ENCODE measurements around the gene UEVLD.
"Not testable (repeated sequence)": the region's sequence is repeated elsewhere in the genome, so short reads cannot be mapped to it uniquely, and the experiment has no call there.

The UEVLD gene

DNA sequence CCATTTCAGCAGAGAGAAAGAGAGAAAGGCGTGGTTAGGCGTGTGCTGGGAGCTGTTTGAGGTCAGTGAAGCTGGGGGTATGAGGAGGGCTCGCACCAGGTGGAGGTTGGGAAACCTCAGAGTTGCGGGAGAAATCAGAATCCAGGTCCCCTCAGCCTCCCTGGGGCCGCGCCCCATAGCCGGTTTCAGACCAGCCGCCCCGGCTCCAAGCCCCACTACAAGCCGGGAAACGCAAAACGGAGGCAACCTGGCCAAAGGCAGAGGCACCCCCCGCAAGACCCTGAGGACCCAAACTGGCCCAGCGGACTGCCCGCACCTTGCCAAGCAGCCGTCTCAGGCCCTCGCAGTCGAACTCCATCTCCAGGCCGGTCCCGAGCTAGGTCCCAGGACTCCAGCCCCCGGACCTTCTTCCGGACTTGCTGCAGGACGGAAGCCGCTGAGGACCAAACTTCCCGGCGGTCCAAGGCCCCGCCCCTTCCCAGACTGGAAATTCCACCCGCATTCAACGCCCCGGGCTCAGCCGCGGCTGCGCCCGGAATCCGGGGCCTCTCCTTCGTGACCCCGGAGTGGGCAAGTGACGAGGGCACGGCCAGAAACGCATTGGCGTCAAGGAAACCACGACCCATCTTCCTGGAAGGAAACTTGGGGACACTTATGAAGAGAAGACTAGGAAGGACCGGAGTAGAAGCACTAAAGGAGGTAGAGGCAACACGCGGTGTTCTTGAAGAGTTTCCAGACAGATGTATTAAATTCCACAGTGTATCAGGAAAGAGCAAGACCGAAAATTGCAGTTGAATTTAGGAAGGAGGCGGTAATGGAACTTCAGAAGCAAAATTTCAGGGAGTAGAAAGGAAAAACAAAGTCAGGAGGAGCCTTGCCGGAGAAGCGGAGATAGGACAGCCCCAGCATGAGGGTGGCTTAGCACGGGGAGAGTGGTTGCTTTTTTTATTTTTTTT is at the start of gene UEVLD:
TSS of gene UEVLD (minus strand) at position 438 of the 956 bp plus-strand sequence. CDS start at position 358, 80 bp downstream.
- peak; percentile 17 for DNase-seq

DNA sequence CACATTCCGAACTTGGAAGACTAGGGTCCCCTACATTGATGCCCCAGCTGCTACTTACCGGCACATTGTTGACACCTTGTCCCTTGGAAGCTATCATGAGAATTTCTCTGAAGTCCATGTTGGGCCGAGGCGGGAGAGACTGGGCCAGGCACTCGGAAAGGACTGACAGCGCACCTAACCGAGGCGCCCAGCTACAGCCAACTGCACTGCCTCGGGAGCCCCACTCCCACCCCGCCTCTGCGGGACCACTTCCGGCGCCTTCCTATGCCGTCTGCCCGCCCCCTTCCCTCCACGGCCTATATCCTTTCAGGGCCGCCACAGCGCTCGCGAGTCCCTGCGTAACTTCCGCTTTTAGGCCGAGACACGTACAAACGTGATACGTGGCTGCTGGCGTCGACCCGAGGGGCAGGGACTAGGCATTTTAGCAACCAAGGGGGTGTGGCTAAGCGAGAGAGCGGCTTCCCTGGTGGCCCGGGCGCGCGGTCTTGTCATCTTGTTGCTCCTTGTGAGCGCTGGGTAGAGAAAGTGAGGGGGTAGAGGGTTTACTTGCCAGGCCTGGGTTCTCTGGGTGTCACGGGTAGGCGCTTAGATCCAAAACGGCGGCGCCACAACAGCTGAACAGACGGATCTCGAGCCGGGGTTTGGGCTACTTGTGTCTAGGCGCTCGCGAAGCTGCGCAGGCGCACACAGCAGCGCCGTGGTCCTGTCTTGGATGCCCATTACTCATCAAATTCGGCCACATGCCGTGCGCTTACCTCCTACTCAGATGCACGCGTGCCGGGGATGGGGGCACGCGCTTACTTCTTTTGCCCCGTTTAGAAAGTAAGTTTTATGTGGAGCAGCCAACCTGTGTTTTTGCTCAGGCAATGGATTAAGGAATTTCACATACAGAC is 45.9 kb upstream of the UEVLD start, which contains the start of gene SPTY2D1:
TSS of gene SPTY2D1 (minus strand) at position 203 of the 893 bp plus-strand sequence. CDS start at position 118, 85 bp downstream.
- DNase-seq, result peak; percentile 98

DNA sequence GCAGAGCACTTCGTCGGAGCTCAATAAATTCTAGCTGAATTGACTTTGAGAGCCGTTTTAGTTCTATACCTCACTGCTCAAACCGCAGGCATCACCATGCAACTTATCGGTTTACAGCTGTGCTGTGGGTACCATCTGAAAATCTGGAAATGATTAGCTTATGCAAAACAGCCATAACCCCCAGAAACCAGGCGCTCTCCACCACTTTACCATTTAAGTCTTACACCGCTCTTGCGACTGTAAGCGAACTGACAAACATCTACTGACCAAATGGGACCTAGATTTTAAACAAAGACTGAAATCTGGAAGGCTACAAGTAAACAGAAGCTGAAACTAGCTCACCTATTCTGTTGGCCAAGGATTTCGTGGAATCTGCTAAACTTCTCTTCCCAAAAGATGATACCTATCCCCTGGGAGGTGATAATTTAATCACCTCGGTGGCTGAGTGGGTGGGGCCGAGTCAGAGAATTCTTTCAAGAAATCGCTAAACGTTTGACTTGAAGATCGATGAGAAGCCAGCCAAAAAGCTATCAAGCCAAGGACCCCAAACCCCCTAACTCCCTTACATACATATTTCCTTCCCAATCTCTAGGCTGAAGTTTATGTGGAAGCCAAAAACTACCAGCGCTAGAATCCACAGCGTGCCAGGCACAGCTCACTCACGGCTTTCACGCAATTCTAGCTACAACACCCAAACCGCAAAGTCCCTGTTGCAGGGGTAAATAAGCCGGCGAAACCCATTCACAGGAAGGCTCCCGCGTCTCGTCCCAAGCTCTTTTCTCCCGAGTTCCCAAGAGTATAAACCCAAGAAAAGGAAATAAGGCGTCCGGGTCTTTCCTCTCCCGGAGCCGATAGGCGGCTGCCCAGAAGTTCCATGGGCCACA is 45.0 kb upstream of the UEVLD start:
- no peak for DNase-seq

DNA sequence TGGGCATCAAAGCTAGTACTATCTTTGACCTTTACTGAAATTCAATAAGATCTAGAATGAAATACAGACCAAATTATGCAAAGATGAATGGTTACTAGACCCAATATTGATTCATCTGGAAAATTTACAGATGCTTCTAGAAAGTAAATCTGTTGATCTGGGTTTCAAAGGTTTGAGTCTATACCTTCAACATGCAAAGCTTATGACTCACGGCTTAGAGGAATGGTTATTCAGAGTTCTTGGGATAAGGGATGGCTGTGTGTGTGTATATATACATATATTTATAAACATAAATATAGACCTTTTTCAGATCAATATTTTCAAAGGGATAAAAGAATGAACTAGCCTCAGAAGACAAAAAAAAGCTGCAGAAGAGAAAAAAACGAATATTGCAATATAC is 44.3 kb upstream of the UEVLD start:
- no peak for DNase-seq

DNA sequence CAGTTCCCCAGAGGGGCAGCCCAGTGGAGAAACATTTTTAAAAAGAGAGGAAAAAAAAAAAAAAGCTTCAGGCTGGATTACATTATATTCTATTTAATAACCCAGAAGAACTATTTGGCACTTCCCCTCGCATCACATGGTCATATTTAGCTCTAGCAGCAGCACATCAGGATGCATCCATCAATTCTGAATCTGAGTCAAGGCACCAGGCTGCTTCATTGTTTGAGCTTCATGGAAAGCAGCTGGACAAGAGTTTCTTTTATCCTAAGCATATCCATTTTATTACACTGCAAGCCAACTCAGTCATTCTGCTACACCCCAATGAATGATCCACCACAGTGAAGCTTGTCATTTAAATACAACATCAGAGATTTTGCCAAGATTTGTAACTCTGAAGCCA is 35.6 kb upstream of the UEVLD start:
- DNase-seq, result no peak

DNA sequence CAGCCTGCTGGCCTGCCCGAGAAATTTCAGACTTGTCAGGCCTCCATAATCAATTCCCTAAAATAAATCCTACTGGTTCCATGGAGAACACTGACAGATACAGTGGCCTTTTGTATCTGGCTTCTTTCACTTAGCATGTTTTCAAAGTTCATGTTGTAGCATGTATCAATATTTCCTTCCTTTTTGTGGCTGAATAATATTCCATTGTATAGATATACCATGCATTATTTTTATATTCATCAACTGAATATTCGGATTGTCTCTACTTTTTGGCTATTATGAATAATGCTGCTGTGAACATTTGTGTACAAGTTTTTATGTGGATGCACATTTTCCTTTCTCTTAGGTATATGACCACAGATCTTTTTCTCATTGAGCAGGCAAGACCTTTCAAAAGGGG is 35.2 kb upstream of the UEVLD start:
- DNase-seq, result no peak

DNA sequence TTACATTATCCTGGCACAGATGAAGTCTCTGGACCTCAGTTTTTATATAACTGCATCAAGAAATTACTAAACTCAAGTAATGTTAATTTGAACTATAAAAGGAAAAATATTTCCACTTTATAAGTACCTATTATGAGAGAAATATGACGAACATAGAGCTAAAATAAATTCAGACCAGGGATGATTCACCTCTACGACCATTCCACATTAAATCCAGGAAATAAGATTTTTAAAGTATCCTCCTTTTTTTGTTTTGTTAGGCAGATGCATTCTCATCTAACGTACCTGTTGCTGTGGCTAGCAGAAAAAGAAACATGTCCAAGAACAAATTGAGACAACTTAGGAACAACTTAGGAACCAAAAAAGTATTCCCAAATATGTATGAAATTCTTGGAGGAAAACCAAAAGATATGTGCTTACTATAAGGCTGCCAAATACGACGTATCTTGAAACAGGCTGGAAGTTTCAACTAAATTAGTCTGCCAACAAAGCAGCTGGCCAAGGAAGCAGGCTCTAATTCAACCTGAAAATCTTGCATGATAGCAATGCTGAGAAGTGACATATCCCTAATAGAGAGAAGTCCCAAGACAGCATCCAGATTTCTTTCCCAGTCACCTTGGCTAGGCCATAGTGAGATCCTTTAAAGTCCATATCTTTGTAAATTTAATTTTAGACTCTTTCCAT is 29.9 kb upstream of the UEVLD start:
- DNase-seq, result no peak

DNA sequence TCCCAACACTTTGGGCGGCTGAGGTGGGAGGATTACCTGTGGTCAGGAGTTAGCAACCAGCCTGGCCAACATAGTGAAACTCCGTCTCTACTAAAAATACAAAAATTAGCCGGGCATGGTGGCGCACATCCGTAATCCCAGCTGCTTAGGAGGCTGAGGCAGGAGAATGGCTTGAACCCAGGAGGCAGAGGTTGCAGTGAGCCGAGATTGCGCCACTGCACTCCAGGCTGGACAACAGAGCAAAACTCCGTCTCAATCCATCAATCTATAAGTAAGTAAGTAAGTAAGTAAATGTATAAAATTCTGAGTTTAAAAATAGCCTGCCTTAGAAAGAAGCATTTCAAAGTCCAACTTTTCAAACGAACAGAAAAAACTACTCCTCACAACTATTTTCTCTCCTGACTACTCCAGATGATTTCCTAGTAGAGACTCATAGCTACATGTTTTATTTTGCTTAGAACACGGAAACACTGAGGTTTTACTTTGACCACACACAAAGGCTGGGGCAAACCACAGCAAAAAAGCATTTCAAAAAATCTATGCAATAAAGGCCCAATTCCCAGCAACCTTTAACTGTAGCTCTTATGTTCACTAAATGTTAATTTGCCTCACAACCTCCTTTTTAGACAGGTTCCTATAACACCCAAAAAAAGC is 29.3 kb upstream of the UEVLD start:
- DNase-seq, result no peak

DNA sequence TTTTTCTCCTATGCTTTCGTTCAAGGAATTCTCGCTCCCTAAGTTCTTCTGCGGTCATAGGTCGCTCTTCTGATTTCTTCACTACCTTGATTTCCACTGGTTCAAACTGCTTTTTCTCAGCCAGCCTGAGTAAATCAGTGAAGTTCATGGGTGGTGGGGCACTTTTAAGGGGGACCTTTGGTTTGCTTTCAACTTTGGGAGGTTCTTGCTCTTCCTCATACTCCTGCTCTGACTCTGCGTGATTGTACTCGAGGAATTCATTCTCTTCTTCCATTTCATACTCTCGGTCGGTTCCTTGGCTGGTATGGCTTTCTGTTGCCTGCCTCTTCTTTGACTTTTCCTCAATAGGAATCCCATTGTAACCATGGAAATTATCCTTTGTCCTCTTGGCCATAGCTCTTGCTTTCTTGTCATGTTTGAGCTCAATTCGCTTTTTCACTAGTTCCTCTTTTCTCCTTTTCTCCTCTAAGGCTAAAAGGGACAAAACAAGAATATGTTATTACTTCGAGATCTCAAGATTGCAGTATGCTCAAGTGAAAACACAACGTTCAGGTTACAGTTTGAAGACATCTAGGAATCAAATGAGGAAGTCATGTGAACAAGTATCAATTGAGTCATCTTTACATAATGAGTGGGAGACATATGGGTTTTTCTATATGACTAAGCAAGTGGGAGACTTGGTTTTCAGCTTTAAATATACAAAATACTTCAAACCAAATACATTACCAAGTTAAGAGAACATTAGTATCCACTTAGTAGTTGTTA is 27.3 kb upstream of the UEVLD start:
- no peak for DNase-seq

DNA sequence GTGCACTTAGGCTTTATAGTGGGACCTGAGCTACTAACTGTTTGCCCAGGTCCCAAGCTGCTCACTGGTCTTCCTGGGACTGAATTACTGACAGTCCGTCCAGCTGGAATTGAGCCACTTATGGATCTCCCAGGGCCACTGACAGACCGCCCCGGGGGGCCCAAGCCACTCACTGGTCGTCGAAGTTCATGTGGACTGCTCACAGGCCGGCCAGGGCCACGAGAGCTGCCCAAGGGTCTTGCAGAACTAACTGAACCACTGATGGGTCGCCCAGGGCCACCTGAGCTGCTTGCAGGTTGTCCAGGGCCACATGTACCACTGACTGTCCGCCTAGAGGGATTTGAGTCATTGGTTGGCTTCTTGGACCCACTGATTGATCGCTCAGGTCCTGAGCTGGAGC is 26.1 kb upstream of the UEVLD start:
- DNase-seq, result no peak

DNA sequence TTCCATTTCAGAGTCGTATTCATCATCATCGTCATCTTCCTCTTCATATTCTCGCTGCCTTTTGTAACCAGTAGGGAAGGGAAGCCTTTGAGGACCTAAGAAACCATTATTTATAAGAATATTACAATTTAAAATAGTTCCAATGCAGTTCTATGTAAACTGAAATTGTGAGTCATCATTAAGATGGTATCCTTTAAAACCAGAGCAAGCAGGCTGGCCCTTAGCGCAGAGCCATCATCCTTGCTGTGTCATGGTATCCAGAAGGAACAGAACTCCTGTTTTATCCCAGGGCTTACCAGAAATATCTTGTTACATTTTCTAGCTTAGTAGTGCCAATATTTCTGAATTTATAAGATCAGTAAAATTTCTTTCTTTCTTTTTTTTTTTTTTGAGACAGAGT is 23.9 kb upstream of the UEVLD start:
- no peak for DNase-seq

DNA sequence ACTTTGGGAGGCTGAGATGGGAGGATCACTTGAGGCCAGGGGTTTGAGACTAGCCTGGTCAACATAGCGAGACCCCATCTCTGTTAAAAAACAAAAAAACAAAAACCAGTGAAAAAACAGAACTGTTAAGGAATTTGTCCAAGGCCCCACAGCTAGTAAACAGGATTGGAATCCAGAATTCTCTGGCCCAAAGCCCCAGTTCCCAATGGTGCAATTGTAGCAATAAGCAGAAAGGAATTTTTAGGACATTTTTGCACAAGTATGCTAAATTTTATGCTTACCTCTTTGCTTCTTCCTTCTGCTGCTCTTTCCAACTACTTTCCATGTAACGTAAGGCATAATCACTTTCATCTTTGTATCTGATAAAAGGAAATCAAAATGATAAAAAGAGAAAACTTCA is 22.7 kb upstream of the UEVLD start:
- DNase-seq, result no peak

DNA sequence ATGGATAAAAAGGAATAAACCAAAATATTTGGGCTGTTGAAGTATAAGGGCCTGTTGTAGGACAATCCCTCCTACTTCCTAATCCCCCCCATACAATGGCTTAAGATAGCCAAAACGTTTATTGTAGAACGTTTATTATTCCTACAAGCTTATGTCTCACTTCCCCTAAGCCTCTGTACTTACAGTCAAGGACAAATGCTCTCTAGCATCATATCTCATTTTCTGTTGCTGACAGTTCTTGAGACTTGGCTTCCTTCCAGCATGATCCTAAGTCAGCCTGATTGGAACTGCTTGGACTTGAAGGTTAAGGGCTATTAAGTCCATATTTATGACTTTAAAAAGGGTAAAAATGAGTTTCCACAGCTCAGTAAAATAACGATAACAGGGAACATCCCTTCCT is 19.8 kb upstream of the UEVLD start:
- no peak for DNase-seq

DNA sequence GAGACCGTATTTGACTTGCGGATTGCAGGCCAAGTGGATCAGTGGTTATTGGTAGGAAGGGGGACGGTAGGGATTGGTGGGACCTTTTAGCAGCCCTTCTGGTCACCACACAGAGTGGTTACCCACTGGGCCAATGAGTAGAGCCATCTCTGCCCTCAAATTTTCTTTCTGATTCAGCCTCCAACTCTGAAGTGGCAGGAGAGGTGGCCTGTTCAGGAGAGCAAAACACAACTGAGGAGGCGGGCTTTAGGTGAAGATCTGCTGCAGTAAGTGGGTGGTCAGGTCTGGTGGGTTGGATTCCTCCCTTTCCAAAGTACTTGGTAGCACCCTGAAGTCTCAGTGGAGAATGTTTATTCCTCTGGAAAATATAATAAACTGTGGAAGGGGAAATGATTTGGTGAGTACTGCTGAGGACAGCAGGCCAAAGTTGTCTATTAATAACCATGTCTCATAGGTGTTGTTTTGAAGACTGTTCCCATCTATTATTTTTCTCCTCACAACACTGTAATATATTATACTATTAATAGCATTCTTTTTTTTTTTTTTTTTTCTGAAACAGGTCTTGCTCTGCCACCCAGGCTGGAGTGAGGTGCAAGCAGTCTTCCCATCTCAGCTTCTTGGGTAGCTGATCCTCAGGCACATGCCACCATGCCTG is 12.5 kb upstream of the UEVLD start:
- no peak for DNase-seq

DNA sequence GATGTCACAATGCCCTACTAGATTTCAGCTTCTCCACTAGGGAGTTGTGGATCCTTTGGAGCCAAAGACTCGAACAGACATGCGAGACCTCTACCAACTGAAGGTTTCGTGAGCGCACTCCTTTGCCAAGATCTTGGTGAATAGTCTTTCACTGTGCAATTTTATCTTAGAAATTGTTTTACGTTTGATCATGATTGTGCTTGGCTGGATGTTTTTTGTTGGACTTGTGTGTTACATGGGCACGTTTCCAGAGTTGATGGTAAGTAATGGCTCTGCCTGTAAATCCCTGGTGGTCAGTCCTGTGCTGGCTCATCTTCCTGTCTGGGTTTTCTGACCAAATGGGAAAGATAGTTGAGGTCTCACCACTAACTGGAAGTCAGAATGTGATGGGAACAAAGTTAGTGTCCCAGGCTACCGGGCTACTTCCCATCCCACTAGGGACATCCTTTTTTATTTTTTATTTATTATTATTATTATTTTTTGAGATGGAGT is 11.3 kb upstream of the UEVLD start, which contains the start of gene MISFA:
TSS of gene MISFA (plus strand) at position 51 of the 492 bp plus-strand sequence. CDS start at position 191, 140 bp downstream.
- no peak for DNase-seq

DNA sequence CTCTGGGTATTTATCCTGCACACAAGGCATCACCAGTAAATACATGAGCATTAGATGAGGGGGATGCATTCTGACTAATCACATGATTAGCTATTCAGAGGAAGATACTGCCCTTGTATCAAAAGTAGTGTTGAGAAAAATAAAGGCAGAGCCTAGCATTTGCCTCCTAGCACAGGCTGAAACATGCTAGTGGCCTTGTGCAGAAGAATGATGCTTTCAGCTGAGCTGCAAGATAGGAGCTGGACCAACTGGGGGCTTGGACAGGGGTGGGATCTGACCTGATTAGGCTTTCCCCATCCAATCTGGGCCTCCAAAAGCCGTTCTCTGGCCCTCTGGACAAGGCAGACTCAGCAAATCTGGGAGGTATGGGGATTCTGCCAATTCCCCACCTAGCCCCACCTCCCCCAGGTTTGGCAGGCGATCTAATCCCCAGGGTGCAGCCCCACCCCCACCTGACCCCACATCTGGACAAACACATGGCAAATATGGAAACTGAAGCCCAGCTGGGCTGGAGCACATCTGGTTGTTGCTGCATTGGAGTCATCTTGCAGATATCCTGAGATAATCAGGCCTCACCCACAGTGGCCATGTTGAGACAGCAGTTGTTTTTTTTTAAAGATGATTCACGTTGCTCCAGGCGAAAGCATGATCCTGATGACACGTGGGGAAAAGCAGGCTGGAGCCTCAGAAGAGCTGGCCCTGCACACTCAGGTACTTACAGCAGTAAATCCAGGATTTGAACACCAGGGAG is 6.6 kb upstream of the UEVLD start:
- no peak for DNase-seq

DNA sequence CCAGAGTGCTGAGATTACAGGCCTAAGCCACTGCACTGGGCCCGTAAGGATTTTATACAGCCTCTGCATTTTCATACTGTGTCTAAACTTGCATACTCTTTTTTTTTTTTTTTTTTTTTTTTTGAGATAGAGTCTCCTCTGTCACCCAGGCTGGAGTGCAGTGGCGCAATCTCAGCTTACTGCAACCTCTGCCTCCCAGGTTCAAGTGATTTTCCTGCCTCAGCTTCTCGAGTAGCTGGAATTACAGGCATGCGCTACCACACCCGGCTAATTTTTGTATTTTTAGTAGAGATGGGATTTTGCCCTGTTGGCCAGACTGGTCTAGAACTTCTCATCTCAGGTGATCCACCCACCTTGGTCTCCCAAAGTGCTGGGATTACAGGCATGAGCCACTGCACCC is 5.6 kb upstream of the UEVLD start:
- not testable (repeated sequence) for DNase-seq

DNA sequence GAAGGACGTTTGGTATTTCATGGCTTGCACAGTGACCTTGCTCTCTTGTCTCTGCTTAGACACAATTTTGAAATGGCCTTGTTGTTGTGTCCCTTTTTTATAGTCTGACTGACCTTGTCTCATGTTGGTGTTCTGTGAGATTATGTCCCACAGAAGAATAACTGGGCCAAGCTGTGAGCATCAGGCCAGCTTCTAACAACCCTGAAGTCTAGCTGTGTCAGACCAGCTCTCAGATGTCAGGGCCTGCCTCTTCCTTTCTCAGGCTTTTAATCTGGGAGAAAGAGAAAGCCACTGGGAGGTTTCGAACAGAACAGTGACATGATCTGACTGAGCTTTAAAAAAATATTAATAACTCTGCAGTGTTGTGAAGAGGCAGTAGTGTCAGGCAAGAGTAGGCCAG is 2.0 kb upstream of the UEVLD start:
- DNase-seq, result no peak

DNA sequence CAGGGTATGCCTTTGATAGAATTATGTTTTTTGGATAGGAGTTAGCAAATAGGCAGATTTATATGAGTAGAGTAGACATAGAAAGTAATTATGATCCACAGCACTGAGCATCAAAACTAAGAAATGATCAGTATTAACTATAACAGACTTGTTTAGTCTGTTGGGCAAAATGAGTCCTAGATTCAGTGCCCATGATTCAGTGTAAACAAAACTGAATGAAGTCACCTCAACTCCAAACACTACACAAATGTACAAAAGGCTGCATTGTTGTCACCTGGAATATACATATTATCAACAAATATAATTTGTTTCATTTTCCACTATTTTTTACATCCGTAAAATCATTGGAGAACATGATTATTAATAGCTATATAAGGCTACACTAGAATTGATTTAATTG is 6.7 kb downstream of the UEVLD start:
- no peak for DNase-seq

Measured in NCI-H1436 (cell line).